ENCODE measurements around the gene OSBP2. TPM values are rescaled to one million over a fixed set of nuclear protein-coding genes. Genes with fewer than 3 reads are reported as not detected.

Gene OSBP2
- total and polyA plus RNA-seq, 2 donors, result 0.46 to 1.4 TPM

GRCh38 chr22:30940685-30941362 lies 246.2 kb downstream of the OSBP2 start:
- H3K27ac ChIP-seq (ENCODE audit: low read depth in 1 of 2, low read length in 1 of 2), result no peak overlapping the region

DNA sequence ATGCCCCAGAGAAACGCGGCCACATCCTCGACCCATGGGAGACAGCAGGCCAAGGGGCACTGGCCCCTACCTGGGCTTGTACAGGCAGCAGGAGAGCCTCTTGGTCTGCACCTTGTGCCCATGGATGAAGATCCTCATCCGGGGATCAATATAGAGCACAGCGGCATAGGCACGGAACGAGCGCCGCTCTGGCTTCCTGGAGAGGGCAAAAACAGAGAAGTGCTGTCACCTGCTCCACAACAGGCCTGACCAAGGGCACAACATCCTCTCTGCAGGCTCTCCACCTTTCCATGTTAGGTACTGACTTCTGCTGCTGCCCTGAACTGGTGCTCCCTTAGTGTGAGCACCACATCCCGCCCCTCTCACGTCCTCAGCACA lies 246.7 kb downstream of the OSBP2 start:
- no peak overlapping the region for H3K4me3 ChIP-seq (ENCODE audit: low read length in 2 of 2)
- H3K9me3 ChIP-seq (ENCODE audit: control insufficient read depth in 2 of 2, insufficient read depth in 1 of 2, low read length in 1 of 2), result no peaks in the 10 kb centered on the region
- H3K27me3 ChIP-seq (ENCODE audit: control insufficient read depth in 2 of 2, insufficient read depth in 1 of 2, low read length in 1 of 2), result no peaks in the 10 kb centered on the region
- peaks cover 80 to 82% of the 10 kb centered on the region in 2 donors for H3K36me3 ChIP-seq (ENCODE audit: control insufficient read depth in 2 of 2, insufficient read depth in 2 of 2, low read length in 1 of 2)
- no peak for DNase-seq (ENCODE audit: low read depth in 6 of 9, low spot score in 9 of 9)
- WGBS, result 94% methylated on average over 11 of the region's 11 CpGs
- H3K27ac ChIP-seq (ENCODE audit: low read depth in 1 of 2, low read length in 1 of 2), result no peak overlapping the region
- H3K4me1 ChIP-seq (ENCODE audit: control insufficient read depth in 2 of 2, insufficient read depth in 2 of 2, low read length in 2 of 2), result no peaks in the 10 kb centered on the region

More at GRCh38 chr22:30940685-30941362, 246.2 kb downstream of the OSBP2 start:
- Histone ChIP-seq H3K36me3 (ENCODE audit: control insufficient read depth in 2 of 2, insufficient read depth in 2 of 2, low read length in 1 of 2) (peaks cover 78 to 80% of the 10 kb centered on the region in 2 donors), H3K27me3 (ENCODE audit: control insufficient read depth in 2 of 2, insufficient read depth in 1 of 2, low read length in 1 of 2) (no peaks in the 10 kb centered on the region), H3K4me3 (ENCODE audit: low read length in 2 of 2) (no peak overlapping the region), H3K9me3 (ENCODE audit: control insufficient read depth in 2 of 2, insufficient read depth in 1 of 2, low read length in 1 of 2) (no peaks in the 10 kb centered on the region), H3K4me1 (ENCODE audit: control insufficient read depth in 2 of 2, insufficient read depth in 2 of 2, low read length in 2 of 2) (no peaks in the 10 kb centered on the region)
- no peak for DNase-seq (ENCODE audit: low read depth in 6 of 9, low spot score in 9 of 9)
- WGBS, result 57% methylated on average over 7 of the region's 7 CpGs

- 33% methylated on average over 3 of the region's 3 CpGs for WGBS
- Histone ChIP-seq H3K9me3 (ENCODE audit: control insufficient read depth in 2 of 2, insufficient read depth in 1 of 2, low read length in 1 of 2) (no peaks in the 10 kb centered on the region), H3K4me1 (ENCODE audit: control insufficient read depth in 2 of 2, insufficient read depth in 2 of 2, low read length in 2 of 2) (no peaks in the 10 kb centered on the region), H3K4me3 (ENCODE audit: low read length in 2 of 2) (no peak overlapping the region), H3K27ac (ENCODE audit: low read depth in 1 of 2, low read length in 1 of 2) (no peak overlapping the region), H3K27me3 (ENCODE audit: control insufficient read depth in 2 of 2, insufficient read depth in 1 of 2, low read length in 1 of 2) (no peaks in the 10 kb centered on the region), H3K36me3 (ENCODE audit: control insufficient read depth in 2 of 2, insufficient read depth in 2 of 2, low read length in 1 of 2) (peaks cover 68 to 81% of the 10 kb centered on the region in 2 donors)
- peak in 3 of 9 donors; percentile 26 to 55 (median 26) for DNase-seq (ENCODE audit: low read depth in 6 of 9, low spot score in 9 of 9)
Observed at GRCh38 chr22:30943368-30943767, 248.7 kb downstream of the OSBP2 start.

DNA sequence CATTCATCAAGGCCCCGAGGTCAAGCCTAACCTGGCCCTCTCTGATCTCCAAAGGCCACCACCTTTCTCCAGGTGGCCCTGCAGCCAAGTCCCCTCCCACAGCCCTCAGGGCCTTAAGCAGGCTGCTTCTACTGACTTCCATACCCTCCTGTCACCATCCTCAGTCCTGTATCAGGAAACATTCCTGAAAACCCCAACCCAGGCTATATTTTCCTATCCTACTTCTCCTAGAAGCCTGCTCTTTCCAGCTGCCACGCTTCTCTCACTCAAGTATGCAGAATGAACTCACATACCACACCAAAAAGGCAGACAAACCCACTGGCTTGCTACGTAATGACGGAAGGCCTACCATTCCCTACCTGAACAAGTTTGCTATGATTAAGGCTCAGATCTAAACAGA lies 250.3 kb downstream of the OSBP2 start:
- no peak overlapping the region for H3K4me3 ChIP-seq (ENCODE audit: low read length in 2 of 2)
- WGBS, result 97% methylated on average over 4 of the region's 4 CpGs
- H3K36me3 ChIP-seq (ENCODE audit: control insufficient read depth in 2 of 2, insufficient read depth in 2 of 2, low read length in 1 of 2), result peaks cover 66 to 80% of the 10 kb centered on the region in 2 donors
- no peaks in the 10 kb centered on the region for H3K9me3 ChIP-seq (ENCODE audit: control insufficient read depth in 2 of 2, insufficient read depth in 1 of 2, low read length in 1 of 2)
- no peaks in the 10 kb centered on the region for H3K27me3 ChIP-seq (ENCODE audit: control insufficient read depth in 2 of 2, insufficient read depth in 1 of 2, low read length in 1 of 2)
- no peak overlapping the region for H3K27ac ChIP-seq (ENCODE audit: low read depth in 1 of 2, low read length in 1 of 2)
- no peak for DNase-seq (ENCODE audit: low read depth in 6 of 9, low spot score in 9 of 9)
- no peaks in the 10 kb centered on the region for H3K4me1 ChIP-seq (ENCODE audit: control insufficient read depth in 2 of 2, insufficient read depth in 2 of 2, low read length in 2 of 2)

- no peaks in the 10 kb centered on the region for H3K27me3 ChIP-seq (ENCODE audit: control insufficient read depth in 2 of 2, insufficient read depth in 1 of 2, low read length in 1 of 2)
- H3K4me1 ChIP-seq (ENCODE audit: control insufficient read depth in 2 of 2, insufficient read depth in 2 of 2, low read length in 2 of 2), result no peaks in the 10 kb centered on the region
- H3K36me3 ChIP-seq (ENCODE audit: control insufficient read depth in 2 of 2, insufficient read depth in 2 of 2, low read length in 1 of 2), result peaks cover 60 to 76% of the 10 kb centered on the region in 2 donors
- H3K27ac ChIP-seq (ENCODE audit: low read depth in 1 of 2, low read length in 1 of 2), result no peak overlapping the region
- WGBS, result 95% methylated on average over 2 of the region's 2 CpGs
- no peak for DNase-seq (ENCODE audit: low read depth in 6 of 9, low spot score in 9 of 9)
- no peak overlapping the region for H3K4me3 ChIP-seq (ENCODE audit: low read length in 2 of 2)
- no peaks in the 10 kb centered on the region for H3K9me3 ChIP-seq (ENCODE audit: control insufficient read depth in 2 of 2, insufficient read depth in 1 of 2, low read length in 1 of 2)
Observed at GRCh38 chr22:30945653-30946052, 251.0 kb downstream of the OSBP2 start.

GRCh38 chr22:30946354-30946753 lies 251.7 kb downstream of the OSBP2 start:
- no peak for DNase-seq (ENCODE audit: low read depth in 6 of 9, low spot score in 9 of 9)
- WGBS, result 81% methylated on average over 7 of the region's 7 CpGs
- Histone ChIP-seq H3K27me3 (ENCODE audit: control insufficient read depth in 2 of 2, insufficient read depth in 1 of 2, low read length in 1 of 2) (no peaks in the 10 kb centered on the region), H3K9me3 (ENCODE audit: control insufficient read depth in 2 of 2, insufficient read depth in 1 of 2, low read length in 1 of 2) (no peaks in the 10 kb centered on the region), H3K36me3 (ENCODE audit: control insufficient read depth in 2 of 2, insufficient read depth in 2 of 2, low read length in 1 of 2) (peaks cover 55 to 69% of the 10 kb centered on the region in 2 donors), H3K4me3 (ENCODE audit: low read length in 2 of 2) (no peak overlapping the region), H3K4me1 (ENCODE audit: control insufficient read depth in 2 of 2, insufficient read depth in 2 of 2, low read length in 2 of 2) (no peaks in the 10 kb centered on the region), H3K27ac (ENCODE audit: low read depth in 1 of 2, low read length in 1 of 2) (no peak overlapping the region)

DNA sequence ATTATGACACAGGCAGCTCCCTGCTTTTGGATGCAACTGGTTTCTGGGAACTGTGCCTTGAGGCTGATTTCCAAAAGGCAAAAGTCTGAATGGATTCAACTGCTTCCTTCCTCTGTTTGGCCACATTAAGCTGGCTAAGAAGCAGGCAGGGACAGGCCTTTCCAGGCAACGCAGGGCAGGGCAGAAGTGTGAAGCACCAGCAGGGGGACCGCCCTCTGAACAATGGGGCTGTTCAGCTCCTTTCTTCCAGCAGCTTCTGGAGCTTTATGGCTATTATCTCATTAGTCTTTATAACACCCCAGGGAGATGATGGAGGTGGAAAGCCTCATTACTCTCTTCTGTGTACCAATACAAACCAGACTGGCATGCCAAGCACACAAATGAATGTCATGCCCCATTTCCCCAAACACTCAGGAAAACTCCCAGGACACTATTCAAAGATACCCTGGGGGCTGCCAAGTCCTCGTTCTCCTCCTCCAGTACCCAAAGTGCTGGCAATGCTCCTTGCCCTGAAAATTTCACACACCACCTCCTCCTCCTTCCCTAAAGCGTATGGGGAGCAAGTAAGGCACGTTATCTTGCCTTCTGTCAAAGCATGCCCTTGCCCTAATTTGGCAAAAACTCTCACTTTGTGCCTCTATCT lies 252.6 kb downstream of the OSBP2 start:
- Histone ChIP-seq H3K27ac (ENCODE audit: low read depth in 1 of 2, low read length in 1 of 2) (no peak overlapping the region), H3K4me3 (ENCODE audit: low read length in 2 of 2) (no peak overlapping the region)

DNA sequence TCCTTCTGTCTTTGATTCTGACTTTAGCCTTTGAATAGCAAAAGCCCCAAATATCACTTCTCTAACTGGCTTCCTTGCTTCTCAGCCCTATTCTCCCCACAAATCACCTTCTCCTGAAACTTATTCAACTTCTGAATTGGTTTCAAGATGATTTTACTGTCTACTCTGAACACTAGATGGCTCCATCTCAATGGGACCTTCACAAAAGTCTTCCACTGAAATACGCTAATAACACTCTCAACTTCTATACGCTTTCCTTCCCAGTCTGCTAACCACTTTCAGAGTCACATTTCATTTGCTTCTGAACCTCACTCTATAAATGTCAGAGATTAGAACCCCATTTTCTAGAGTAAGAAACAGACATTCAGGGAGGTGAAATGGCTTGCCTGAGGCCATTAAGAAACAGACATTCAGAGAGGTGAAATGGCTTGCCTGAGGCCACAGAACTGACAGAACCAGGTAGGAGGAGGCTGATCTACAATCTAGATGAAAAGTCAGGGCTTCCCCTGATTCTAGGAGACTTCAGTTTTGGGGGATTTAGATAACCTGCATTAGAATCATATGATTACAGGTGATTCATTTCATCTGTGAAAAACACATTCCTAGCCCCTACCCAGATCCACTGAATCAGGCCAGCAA lies 253.3 kb downstream of the OSBP2 start:
- Histone ChIP-seq H3K27ac (ENCODE audit: low read depth in 1 of 2, low read length in 1 of 2) (no peak overlapping the region), H3K4me3 (ENCODE audit: low read length in 2 of 2) (no peak overlapping the region), H3K27me3 (ENCODE audit: control insufficient read depth in 2 of 2, insufficient read depth in 1 of 2, low read length in 1 of 2) (no peaks in the 10 kb centered on the region), H3K4me1 (ENCODE audit: control insufficient read depth in 2 of 2, insufficient read depth in 2 of 2, low read length in 2 of 2) (no peaks in the 10 kb centered on the region), H3K9me3 (ENCODE audit: control insufficient read depth in 2 of 2, insufficient read depth in 1 of 2, low read length in 1 of 2) (no peaks in the 10 kb centered on the region), H3K36me3 (ENCODE audit: control insufficient read depth in 2 of 2, insufficient read depth in 2 of 2, low read length in 1 of 2) (peaks cover 46 to 55% of the 10 kb centered on the region in 2 donors)
- peak in 5 of 9 donors; percentile 9 to 60 (median 21) for DNase-seq (ENCODE audit: low read depth in 6 of 9, low spot score in 9 of 9)
- WGBS, result 83% methylated on average over 2 of the region's 2 CpGs

More for the DNA sequence above, 252.6 kb downstream of the OSBP2 start:
- WGBS, result 92% methylated on average over 5 of the region's 5 CpGs
- H3K36me3 ChIP-seq (ENCODE audit: control insufficient read depth in 2 of 2, insufficient read depth in 2 of 2, low read length in 1 of 2), result peaks cover 46 to 59% of the 10 kb centered on the region in 2 donors
- H3K4me1 ChIP-seq (ENCODE audit: control insufficient read depth in 2 of 2, insufficient read depth in 2 of 2, low read length in 2 of 2), result no peaks in the 10 kb centered on the region
- H3K27me3 ChIP-seq (ENCODE audit: control insufficient read depth in 2 of 2, insufficient read depth in 1 of 2, low read length in 1 of 2), result no peaks in the 10 kb centered on the region
- no peak for DNase-seq (ENCODE audit: low read depth in 6 of 9, low spot score in 9 of 9)
- H3K9me3 ChIP-seq (ENCODE audit: control insufficient read depth in 2 of 2, insufficient read depth in 1 of 2, low read length in 1 of 2), result no peaks in the 10 kb centered on the region

GRCh38 chr22:30948930-30949342 lies 254.3 kb downstream of the OSBP2 start:
- no peak for DNase-seq (ENCODE audit: low read depth in 6 of 9, low spot score in 9 of 9)
- H3K27me3 ChIP-seq (ENCODE audit: control insufficient read depth in 2 of 2, insufficient read depth in 1 of 2, low read length in 1 of 2), result no peaks in the 10 kb centered on the region
- no peak overlapping the region for H3K27ac ChIP-seq (ENCODE audit: low read depth in 1 of 2, low read length in 1 of 2)
- H3K9me3 ChIP-seq (ENCODE audit: control insufficient read depth in 2 of 2, insufficient read depth in 1 of 2, low read length in 1 of 2), result no peaks in the 10 kb centered on the region
- no peaks in the 10 kb centered on the region for H3K4me1 ChIP-seq (ENCODE audit: control insufficient read depth in 2 of 2, insufficient read depth in 2 of 2, low read length in 2 of 2)
- peaks cover 40 to 53% of the 10 kb centered on the region in 2 donors for H3K36me3 ChIP-seq (ENCODE audit: control insufficient read depth in 2 of 2, insufficient read depth in 2 of 2, low read length in 1 of 2)
- H3K4me3 ChIP-seq (ENCODE audit: low read length in 2 of 2), result no peak overlapping the region
- WGBS, result 80% methylated on average over 3 of the region's 3 CpGs
